GM23338 (cell line): ENCODE measurements around the gene CCDC122. TPM values are rescaled to one million over a fixed set of nuclear protein-coding genes. Genes with fewer than 3 reads are reported as not detected.

Source experiments
- CREB1 ChIP-seq: fragments of 250-450 bp; sonication (Bioruptor Pico); IDR thresholded peaks from 2 replicates; pipeline ENCODE4 v1.5.0; 2020; ENCODE audit warnings: low read depth, mild to moderate bottlenecking, moderate library complexity
- EZH2 ChIP-seq: fragments of 200-600 bp; sonication (generic); IDR thresholded peaks from one replicate; pipeline ENCODE4 v1.8.0; 2017; ENCODE audit warnings: antibody characterized with exemption, mild to moderate bottlenecking, low read depth; ENCODE audit not compliant: unreplicated experiment
- JUNB ChIP-seq: IDR thresholded peaks from one replicate; pipeline ENCODE4 v1.6.1; 2016; ENCODE audit warnings: antibody characterized with exemption; ENCODE audit not compliant: unreplicated experiment
- NANOG ChIP-seq: IDR thresholded peaks from 2 replicates; pipeline ENCODE4 v1.6.1; 2016; ENCODE audit warnings: antibody characterized with exemption, borderline replicate concordance
- ZNF114 ChIP-seq: fragments of 250-450 bp; sonication (Bioruptor Pico); IDR thresholded peaks from 2 replicates; pipeline ENCODE4 v1.5.0; 2020; ENCODE audit warnings: mild to moderate bottlenecking, moderate library complexity
- ZNF331 ChIP-seq: fragments of 250-450 bp; sonication (Bioruptor Pico); IDR thresholded peaks from 2 replicates; pipeline ENCODE4 v1.5.0; 2020; ENCODE audit warnings: low read depth, mild to moderate bottlenecking, moderate library complexity
- polyA plus RNA-seq: library from polyadenylated mRNA; unstranded; fragments of >200 nt; fragmentation: Nextera tagmentation; extraction: Ambion mirVana; gene quantifications from 2 replicates; pipeline ENCODE4 v1.2.1, GENCODE V29; 2016
- total RNA-seq: library from RNA; depleted of rRNA; stranded (reverse); fragments of >200 nt; shearing (Covaris generic); gene quantifications from 2 replicates; pipeline ENCODE4 v1.2.3, GENCODE V29; 2014
- TF ChIP-seq, protein P1 (sequence below): fragments of 250-450 bp; sonication (Bioruptor Pico); IDR thresholded peaks from 2 replicates; pipeline ENCODE4 v1.5.0; 2020; ENCODE audit warnings: mild to moderate bottlenecking, moderate library complexity
- TF ChIP-seq, protein P2 (sequence below): IDR thresholded peaks from 2 replicates; pipeline ENCODE4 v1.6.1; 2016; ENCODE audit warnings: antibody characterized with exemption
- TF ChIP-seq, protein P3 (sequence below), 2 experiments: fragments of 200-600 bp in 1 of 2; sonication (generic) in 1 of 2; conservative IDR thresholded peaks; 2 replicates each; pipeline versions ENCODE4 v1.5.1 to v1.6.1; 2016 to 2017; ENCODE audit warnings: antibody characterized with exemption in 2 of 2, low read depth in 2 of 2, mild to moderate bottlenecking in 2 of 2, moderate library complexity in 1 of 2

Gene CCDC122
- total and polyA plus RNA-seq, 2 experiments from 2014 or later, result 7.5 to 30.6 TPM

DNA sequence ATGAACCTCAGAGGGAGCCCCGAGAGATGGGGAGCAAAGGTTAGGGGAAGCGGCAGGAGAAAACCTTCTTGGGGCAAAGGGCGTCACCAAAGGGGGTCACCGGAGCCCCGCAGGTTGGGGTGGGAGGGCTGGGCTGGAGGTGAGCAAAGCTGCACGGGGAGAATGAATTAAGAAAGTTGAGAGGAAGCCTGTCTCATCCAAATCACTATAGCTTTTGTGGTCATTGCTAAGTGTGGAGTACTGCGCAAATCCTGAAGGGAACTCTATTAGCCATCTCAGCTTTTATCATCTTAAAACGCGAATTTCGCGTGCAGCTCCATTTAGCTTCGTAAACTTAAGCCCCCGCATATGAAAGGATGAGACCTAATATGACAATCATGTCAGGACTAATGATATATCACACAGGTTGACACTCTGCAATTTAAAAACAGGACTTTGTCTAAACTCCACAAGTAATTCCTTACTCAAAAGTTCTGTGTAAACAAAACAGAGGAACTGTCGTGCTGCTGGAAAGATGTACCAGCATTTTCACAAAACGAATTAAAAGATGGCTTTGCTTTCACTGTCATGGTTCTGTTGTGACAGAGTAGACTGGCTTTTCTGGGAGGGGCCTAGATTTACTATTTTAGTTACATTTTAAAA lies 795 bp upstream of the CCDC122 start (continued):
- TF ChIP-seq, protein P1, sequence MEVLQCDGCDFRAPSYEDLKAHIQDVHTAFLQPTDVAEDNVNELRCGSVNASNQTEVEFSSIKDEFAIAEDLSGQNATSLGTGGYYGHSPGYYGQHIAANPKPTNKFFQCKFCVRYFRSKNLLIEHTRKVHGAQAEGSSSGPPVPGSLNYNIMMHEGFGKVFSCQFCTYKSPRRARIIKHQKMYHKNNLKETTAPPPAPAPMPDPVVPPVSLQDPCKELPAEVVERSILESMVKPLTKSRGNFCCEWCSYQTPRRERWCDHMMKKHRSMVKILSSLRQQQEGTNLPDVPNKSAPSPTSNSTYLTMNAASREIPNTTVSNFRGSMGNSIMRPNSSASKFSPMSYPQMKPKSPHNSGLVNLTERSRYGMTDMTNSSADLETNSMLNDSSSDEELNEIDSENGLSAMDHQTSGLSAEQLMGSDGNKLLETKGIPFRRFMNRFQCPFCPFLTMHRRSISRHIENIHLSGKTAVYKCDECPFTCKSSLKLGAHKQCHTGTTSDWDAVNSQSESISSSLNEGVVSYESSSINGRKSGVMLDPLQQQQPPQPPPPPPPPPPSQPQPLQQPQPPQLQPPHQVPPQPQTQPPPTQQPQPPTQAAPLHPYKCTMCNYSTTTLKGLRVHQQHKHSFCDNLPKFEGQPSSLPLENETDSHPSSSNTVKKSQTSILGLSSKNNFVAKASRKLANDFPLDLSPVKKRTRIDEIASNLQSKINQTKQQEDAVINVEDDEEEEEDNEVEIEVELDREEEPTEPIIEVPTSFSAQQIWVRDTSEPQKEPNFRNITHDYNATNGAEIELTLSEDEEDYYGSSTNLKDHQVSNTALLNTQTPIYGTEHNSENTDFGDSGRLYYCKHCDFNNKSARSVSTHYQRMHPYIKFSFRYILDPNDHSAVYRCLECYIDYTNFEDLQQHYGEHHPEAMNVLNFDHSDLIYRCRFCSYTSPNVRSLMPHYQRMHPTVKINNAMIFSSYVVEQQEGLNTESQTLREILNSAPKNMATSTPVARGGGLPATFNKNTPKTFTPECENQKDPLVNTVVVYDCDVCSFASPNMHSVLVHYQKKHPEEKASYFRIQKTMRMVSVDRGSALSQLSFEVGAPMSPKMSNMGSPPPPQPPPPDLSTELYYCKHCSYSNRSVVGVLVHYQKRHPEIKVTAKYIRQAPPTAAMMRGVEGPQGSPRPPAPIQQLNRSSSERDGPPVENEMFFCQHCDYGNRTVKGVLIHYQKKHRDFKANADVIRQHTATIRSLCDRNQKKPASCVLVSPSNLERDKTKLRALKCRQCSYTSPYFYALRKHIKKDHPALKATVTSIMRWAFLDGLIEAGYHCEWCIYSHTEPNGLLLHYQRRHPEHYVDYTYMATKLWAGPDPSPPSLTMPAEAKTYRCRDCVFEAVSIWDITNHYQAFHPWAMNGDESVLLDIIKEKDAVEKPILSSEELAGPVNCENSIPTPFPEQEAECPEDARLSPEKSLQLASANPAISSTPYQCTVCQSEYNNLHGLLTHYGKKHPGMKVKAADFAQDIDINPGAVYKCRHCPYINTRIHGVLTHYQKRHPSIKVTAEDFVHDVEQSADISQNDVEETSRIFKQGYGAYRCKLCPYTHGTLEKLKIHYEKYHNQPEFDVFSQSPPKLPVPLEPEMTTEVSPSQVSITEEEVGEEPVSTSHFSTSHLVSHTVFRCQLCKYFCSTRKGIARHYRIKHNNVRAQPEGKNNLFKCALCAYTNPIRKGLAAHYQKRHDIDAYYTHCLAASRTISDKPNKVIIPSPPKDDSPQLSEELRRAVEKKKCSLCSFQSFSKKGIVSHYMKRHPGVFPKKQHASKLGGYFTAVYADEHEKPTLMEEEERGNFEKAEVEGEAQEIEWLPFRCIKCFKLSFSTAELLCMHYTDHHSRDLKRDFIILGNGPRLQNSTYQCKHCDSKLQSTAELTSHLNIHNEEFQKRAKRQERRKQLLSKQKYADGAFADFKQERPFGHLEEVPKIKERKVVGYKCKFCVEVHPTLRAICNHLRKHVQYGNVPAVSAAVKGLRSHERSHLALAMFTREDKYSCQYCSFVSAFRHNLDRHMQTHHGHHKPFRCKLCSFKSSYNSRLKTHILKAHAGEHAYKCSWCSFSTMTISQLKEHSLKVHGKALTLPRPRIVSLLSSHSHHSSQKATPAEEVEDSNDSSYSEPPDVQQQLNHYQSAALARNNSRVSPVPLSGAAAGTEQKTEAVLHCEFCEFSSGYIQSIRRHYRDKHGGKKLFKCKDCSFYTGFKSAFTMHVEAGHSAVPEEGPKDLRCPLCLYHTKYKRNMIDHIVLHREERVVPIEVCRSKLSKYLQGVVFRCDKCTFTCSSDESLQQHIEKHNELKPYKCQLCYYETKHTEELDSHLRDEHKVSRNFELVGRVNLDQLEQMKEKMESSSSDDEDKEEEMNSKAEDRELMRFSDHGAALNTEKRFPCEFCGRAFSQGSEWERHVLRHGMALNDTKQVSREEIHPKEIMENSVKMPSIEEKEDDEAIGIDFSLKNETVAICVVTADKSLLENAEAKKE (CRISPR knock-in tag), result no peak
- TF ChIP-seq JUNB (no peak), ZNF114 (CRISPR knock-in tag) (no peak), ZNF331 (no peak), CREB1 (CRISPR knock-in tag) (no peak), EZH2 (no peak), NANOG (no peak)
- TF ChIP-seq, protein P2, sequence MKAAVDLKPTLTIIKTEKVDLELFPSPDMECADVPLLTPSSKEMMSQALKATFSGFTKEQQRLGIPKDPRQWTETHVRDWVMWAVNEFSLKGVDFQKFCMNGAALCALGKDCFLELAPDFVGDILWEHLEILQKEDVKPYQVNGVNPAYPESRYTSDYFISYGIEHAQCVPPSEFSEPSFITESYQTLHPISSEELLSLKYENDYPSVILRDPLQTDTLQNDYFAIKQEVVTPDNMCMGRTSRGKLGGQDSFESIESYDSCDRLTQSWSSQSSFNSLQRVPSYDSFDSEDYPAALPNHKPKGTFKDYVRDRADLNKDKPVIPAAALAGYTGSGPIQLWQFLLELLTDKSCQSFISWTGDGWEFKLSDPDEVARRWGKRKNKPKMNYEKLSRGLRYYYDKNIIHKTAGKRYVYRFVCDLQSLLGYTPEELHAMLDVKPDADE, result no peak
- TF ChIP-seq, protein P3, sequence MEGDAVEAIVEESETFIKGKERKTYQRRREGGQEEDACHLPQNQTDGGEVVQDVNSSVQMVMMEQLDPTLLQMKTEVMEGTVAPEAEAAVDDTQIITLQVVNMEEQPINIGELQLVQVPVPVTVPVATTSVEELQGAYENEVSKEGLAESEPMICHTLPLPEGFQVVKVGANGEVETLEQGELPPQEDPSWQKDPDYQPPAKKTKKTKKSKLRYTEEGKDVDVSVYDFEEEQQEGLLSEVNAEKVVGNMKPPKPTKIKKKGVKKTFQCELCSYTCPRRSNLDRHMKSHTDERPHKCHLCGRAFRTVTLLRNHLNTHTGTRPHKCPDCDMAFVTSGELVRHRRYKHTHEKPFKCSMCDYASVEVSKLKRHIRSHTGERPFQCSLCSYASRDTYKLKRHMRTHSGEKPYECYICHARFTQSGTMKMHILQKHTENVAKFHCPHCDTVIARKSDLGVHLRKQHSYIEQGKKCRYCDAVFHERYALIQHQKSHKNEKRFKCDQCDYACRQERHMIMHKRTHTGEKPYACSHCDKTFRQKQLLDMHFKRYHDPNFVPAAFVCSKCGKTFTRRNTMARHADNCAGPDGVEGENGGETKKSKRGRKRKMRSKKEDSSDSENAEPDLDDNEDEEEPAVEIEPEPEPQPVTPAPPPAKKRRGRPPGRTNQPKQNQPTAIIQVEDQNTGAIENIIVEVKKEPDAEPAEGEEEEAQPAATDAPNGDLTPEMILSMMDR (conservative IDR thresholded peaks at IDR 0.05; ENCODE audit: low read depth in 2 of 2), result no peak
